ENCODE measurements around the gene RIMS1. TPM values are rescaled to one million over a fixed set of nuclear protein-coding genes. Genes with fewer than 3 reads are reported as not detected.

The RIMS1 gene
- total and polyA plus RNA-seq, 2 donors (not counting 3 experiments of a cell fraction or from before 2014, with no cell fraction given) = 0.15 TPM; not detected in 1

- Histone ChIP-seq H3K9ac (replicated peaks; ENCODE audit: extremely low read depth, insufficient read depth, low read length) (no peak overlapping the region), H2AFZ (ENCODE audit: low read depth, low read length) (no peak overlapping the region), H3K4me1 (ENCODE audit: control insufficient read depth, extremely low read depth, insufficient read depth, low read length) (no peaks in the 10 kb centered on the region), H3K27ac (ENCODE audit: insufficient read depth, low read depth, low read length) (no peak overlapping the region), H3K27me3 (ENCODE audit: control insufficient read depth in 2 of 2, insufficient read depth in 2 of 2, low read length in 2 of 2) (peaks cover 0 to 4% of the 10 kb centered on the region in 2 experiments), H3K4me2 (ENCODE audit: insufficient read depth, low read length) (no peak overlapping the region), H3K36me3 (ENCODE audit: control insufficient read depth in 2 of 2, extremely low read depth in 1 of 2, insufficient read depth in 2 of 2, low read length in 2 of 2) (no peaks in the 10 kb centered on the region), H3K9me3 (replicated peaks; ENCODE audit: control insufficient read depth, insufficient read depth, low read length) (no peaks in the 10 kb centered on the region), H3K79me2 (ENCODE audit: control insufficient read depth, insufficient read depth, low read length) (no peaks in the 10 kb centered on the region), H3K4me3 (replicated peaks in 1 of 3; ENCODE audit: insufficient read depth in 1 of 3, low read depth in 1 of 3, low read length in 3 of 3) (no peak overlapping the region), H4K20me1 (replicated peaks; ENCODE audit: control insufficient read depth, extremely low read depth, insufficient read depth, low read length) (no peaks in the 10 kb centered on the region), H3K9me1 (replicated peaks; ENCODE audit: control insufficient read depth, extremely low read depth, insufficient read depth, low read length) (no peaks in the 10 kb centered on the region)
- dilution Hi-C loops (cut with MboI; ENCODE audit: extremely low pct_ligation_motif_present, low sequenced_read_pairs) (no loop called here), intact Hi-C loops (cut with micrococcal nuclease) (no loop called here)
- BruUV-seq (replicated peaks) = no TSS peak
- DNase-seq (ENCODE audit: low read depth, low spot score) = no peak
- ChIA-PET POLR2A (no interaction called here), CTCF (interaction anchor here (0.7 to 1.3 kb wide), 3 partner anchors 8 to 455 kb away, joined by 3 to 4 read pairs (median 3); no protein-coding TSS in a partner anchor)
- TF ChIP-seq GATA2 (IDR thresholded peaks at IDR 0.05; ENCODE audit: insufficient read depth, insufficient read length, low read depth, low read length) (no peak), JUN (IDR thresholded peaks at IDR 0.05; ENCODE audit: borderline replicate concordance, insufficient read depth, insufficient read length, low read depth) (no peak), POLR2AphosphoS5 (IDR thresholded peaks at IDR 0.05; ENCODE audit: insufficient read depth, low read depth, low read length) (no peak), MAX (IDR thresholded peaks at IDR 0.05; ENCODE audit: insufficient read depth, insufficient read length) (no peak), POLR2A (IDR thresholded peaks at IDR 0.05; ENCODE audit: low read depth, low read length) (no peak), MYC (IDR thresholded peaks at IDR 0.05; ENCODE audit: low read depth, low read length) (no peak), FOS (IDR thresholded peaks at IDR 0.05; ENCODE audit: borderline replicate concordance, insufficient read depth, low read length) (no peak), EZH2 (IDR thresholded peaks at IDR 0.05; ENCODE audit: borderline replicate concordance, low read depth, low read length, severe bottlenecking) (no peak), CTCF (IDR thresholded peaks at IDR 0.05; ENCODE audit: extremely low read depth in 1 of 2, insufficient read depth in 1 of 2, low read depth in 1 of 2, low read length in 2 of 2) (no peak)
- FAIRE-seq = no peak
Measured at GRCh38 chr6:72078096-72078495, 191.7 kb downstream of the RIMS1 start.
